Measurements from ENCODE around the gene AUTS2. TPM values are rescaled to one million over a fixed set of nuclear protein-coding genes. Genes with fewer than 3 reads are reported as not detected.

AUTS2 gene
- total and polyA plus RNA-seq, 4 donors, result 4.9 to 24.4 (median 7.0) TPM

DNA sequence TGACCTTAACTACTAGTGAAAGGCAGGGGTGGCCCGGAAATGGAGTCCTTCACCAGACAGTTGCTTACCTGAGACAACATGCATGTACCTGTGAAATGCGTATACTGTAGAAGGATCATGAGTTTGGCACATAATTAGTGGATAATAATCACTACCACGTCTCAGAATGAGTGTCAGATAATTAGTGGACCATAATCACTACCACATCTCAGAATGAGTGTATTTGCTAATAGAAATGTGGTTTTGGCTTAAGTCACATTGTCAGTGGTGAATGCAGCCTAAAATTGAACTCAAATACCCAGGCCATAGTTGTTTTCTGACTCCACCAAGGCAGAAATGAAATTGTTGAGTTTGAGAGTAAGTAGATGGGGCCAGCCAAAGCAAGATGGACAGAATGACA lies 1065.4 kb downstream of the AUTS2 start:
- Histone ChIP-seq H3K36me3 (ENCODE audit: control insufficient read depth in 4 of 4, insufficient read depth in 3 of 4, low read depth in 1 of 4, low read length in 3 of 4) (peaks cover 0 to 4% (median 0%) of the 10 kb centered on the region in 4 donors), H3K27ac (ENCODE audit: low read depth in 1 of 2, low read length in 2 of 2) (no peak overlapping the region), H3K4me3 (ENCODE audit: low read depth in 1 of 3, low read length in 3 of 3) (no peak overlapping the region), H3K4me1 (ENCODE audit: control insufficient read depth in 4 of 4, insufficient read depth in 4 of 4, low read length in 3 of 4) (peaks cover 0 to 13% (median 1%) of the 10 kb centered on the region in 4 donors), H3K9me3 (ENCODE audit: control insufficient read depth in 4 of 4, low read length in 3 of 4) (no peaks in the 10 kb centered on the region), H3K9ac (ENCODE audit: low read depth in 1 of 2, low read length in 2 of 2) (no peak overlapping the region), H3K27me3 (ENCODE audit: control insufficient read depth in 4 of 4, insufficient read depth in 4 of 4, low read length in 3 of 4) (no peaks in the 10 kb centered on the region)
- 92% methylated on average over 3 of the region's 3 CpGs for whole genome bisulfite sequencing
- no peak for DNase-seq (ENCODE audit: low spot score)
- no peak for TF ChIP-seq FOXA2 (IDR thresholded peaks at IDR 0.05)
- TF ChIP-seq JUND (IDR thresholded peaks at IDR 0.05), result no peak
- TF ChIP-seq YY1 (IDR thresholded peaks at IDR 0.05), result no peak
- TF ChIP-seq, protein P1, sequence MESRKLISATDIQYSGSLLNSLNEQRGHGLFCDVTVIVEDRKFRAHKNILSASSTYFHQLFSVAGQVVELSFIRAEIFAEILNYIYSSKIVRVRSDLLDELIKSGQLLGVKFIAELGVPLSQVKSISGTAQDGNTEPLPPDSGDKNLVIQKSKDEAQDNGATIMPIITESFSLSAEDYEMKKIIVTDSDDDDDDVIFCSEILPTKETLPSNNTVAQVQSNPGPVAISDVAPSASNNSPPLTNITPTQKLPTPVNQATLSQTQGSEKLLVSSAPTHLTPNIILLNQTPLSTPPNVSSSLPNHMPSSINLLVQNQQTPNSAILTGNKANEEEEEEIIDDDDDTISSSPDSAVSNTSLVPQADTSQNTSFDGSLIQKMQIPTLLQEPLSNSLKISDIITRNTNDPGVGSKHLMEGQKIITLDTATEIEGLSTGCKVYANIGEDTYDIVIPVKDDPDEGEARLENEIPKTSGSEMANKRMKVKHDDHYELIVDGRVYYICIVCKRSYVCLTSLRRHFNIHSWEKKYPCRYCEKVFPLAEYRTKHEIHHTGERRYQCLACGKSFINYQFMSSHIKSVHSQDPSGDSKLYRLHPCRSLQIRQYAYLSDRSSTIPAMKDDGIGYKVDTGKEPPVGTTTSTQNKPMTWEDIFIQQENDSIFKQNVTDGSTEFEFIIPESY (IDR thresholded peaks at IDR 0.05), result no peak
- TF ChIP-seq FOXA1 (IDR thresholded peaks at IDR 0.05), result no peak
- no peak for TF ChIP-seq HNF4G (IDR thresholded peaks at IDR 0.05)
- TF ChIP-seq, protein P2, sequence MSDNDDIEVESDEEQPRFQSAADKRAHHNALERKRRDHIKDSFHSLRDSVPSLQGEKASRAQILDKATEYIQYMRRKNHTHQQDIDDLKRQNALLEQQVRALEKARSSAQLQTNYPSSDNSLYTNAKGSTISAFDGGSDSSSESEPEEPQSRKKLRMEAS (IDR thresholded peaks at IDR 0.05), result no peak
- TF ChIP-seq NR2F2 (IDR thresholded peaks at IDR 0.05), result no peak
- TF ChIP-seq TAF1 (conservative IDR thresholded peaks at IDR 0.05), result no peak
- no peak for TF ChIP-seq RXRA (IDR thresholded peaks at IDR 0.05)
- TF ChIP-seq, protein P3, sequence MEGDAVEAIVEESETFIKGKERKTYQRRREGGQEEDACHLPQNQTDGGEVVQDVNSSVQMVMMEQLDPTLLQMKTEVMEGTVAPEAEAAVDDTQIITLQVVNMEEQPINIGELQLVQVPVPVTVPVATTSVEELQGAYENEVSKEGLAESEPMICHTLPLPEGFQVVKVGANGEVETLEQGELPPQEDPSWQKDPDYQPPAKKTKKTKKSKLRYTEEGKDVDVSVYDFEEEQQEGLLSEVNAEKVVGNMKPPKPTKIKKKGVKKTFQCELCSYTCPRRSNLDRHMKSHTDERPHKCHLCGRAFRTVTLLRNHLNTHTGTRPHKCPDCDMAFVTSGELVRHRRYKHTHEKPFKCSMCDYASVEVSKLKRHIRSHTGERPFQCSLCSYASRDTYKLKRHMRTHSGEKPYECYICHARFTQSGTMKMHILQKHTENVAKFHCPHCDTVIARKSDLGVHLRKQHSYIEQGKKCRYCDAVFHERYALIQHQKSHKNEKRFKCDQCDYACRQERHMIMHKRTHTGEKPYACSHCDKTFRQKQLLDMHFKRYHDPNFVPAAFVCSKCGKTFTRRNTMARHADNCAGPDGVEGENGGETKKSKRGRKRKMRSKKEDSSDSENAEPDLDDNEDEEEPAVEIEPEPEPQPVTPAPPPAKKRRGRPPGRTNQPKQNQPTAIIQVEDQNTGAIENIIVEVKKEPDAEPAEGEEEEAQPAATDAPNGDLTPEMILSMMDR (IDR thresholded peaks at IDR 0.05; ENCODE audit: low read depth, low read length, missing input control), result no peak
- TF ChIP-seq HNF4A (conservative IDR thresholded peaks at IDR 0.05), result no peak
- no peak for TF ChIP-seq EGR1 (IDR thresholded peaks at IDR 0.05; ENCODE audit: low read depth in 2 of 2)
- TF ChIP-seq GABPA (IDR thresholded peaks at IDR 0.05 in 1 of 2, conservative IDR thresholded peaks at IDR 0.05 in 1 of 2), result no peak
- TF ChIP-seq RAD21 (IDR thresholded peaks at IDR 0.05), result no peak
- TF ChIP-seq, protein P4, sequence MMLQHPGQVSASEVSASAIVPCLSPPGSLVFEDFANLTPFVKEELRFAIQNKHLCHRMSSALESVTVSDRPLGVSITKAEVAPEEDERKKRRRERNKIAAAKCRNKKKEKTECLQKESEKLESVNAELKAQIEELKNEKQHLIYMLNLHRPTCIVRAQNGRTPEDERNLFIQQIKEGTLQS (IDR thresholded peaks at IDR 0.05), result no peak
- TF ChIP-seq SP1 (IDR thresholded peaks at IDR 0.05), result no peak
- TF ChIP-seq, protein P5, sequence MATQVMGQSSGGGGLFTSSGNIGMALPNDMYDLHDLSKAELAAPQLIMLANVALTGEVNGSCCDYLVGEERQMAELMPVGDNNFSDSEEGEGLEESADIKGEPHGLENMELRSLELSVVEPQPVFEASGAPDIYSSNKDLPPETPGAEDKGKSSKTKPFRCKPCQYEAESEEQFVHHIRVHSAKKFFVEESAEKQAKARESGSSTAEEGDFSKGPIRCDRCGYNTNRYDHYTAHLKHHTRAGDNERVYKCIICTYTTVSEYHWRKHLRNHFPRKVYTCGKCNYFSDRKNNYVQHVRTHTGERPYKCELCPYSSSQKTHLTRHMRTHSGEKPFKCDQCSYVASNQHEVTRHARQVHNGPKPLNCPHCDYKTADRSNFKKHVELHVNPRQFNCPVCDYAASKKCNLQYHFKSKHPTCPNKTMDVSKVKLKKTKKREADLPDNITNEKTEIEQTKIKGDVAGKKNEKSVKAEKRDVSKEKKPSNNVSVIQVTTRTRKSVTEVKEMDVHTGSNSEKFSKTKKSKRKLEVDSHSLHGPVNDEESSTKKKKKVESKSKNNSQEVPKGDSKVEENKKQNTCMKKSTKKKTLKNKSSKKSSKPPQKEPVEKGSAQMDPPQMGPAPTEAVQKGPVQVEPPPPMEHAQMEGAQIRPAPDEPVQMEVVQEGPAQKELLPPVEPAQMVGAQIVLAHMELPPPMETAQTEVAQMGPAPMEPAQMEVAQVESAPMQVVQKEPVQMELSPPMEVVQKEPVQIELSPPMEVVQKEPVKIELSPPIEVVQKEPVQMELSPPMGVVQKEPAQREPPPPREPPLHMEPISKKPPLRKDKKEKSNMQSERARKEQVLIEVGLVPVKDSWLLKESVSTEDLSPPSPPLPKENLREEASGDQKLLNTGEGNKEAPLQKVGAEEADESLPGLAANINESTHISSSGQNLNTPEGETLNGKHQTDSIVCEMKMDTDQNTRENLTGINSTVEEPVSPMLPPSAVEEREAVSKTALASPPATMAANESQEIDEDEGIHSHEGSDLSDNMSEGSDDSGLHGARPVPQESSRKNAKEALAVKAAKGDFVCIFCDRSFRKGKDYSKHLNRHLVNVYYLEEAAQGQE (IDR thresholded peaks at IDR 0.05), result no peak
